B cell (primary cell): ENCODE results near the gene APLN. TPM values are rescaled to one million over a fixed set of nuclear protein-coding genes. Genes with fewer than 3 reads are reported as not detected.

Source experiments
- ATAC-seq: fragments of 200-7000 bp; cut with Tn5 transposase; one replicate; pipeline ENCODE4 v1.10.0; 2021; ENCODE audit warnings: low read depth, mild to moderate bottlenecking, moderate number of reproducible peaks, moderate library complexity
- CTCF ChIA-PET: fragments of 350-600 bp; sonication (Branson Sonifier 250); formaldehyde crosslinking; loops from one replicate; lab custom pipeline; 2021; ENCODE audit warnings: antibody characterized with exemption, inconsistent platforms; lab: Charles Lee
- POLR2A ChIA-PET: fragments of 350-600 bp; sonication (Branson Sonifier 250); formaldehyde crosslinking; loops from one replicate; lab custom pipeline; 2021; ENCODE audit warnings: antibody characterized with exemption; lab: Charles Lee
- DNase-seq: peaks from one replicate; pipeline ENCODE4 v3.0.0; 2013
- H2AFZ ChIP-seq: 2 replicates; pipeline ENCODE4 v1.6.1; 2012; ENCODE audit warnings: mild to moderate bottlenecking, low read depth, low read length; ENCODE audit not compliant: insufficient read depth, poor library complexity, severe bottlenecking
- H3K27ac ChIP-seq, 2 donors: 1 replicate in 1 of 2; 2 replicates in 1 of 2; pipeline ENCODE4 v1.5.1; 2012 to 2013; ENCODE audit warnings: low read length in 2 of 2, mild to moderate bottlenecking in 2 of 2, moderate library complexity in 1 of 2
- H3K27me3 ChIP-seq, 4 experiments: fragments of 200-600 bp in 1 of 4; sonication (generic) in 1 of 4; replicated peaks in 1 of 4; 1 replicate in 2 of 4; 2 replicates in 2 of 4; pipeline versions ENCODE4 v1.6.1 to v1.7.0; 2013 to 2016; ENCODE audit warnings: low read length in 3 of 4, mild to moderate bottlenecking in 2 of 4, mixed read lengths in 1 of 4, moderate library complexity in 1 of 4; ENCODE audit not compliant: insufficient read depth in 4 of 4, control insufficient read depth in 3 of 4; ENCODE audit errors: control extremely low read depth in 1 of 4
- H3K36me3 ChIP-seq, 2 experiments: replicated peaks in 1 of 2; 1 replicate in 1 of 2; 2 replicates in 1 of 2; pipeline versions ENCODE4 v1.6.1 to v1.7.1; 2013; ENCODE audit warnings: low read length in 1 of 2; ENCODE audit not compliant: insufficient read depth in 2 of 2, control insufficient read depth in 1 of 2; ENCODE audit errors: control extremely low read depth in 1 of 2, extremely low read depth in 1 of 2
- H3K4me1 ChIP-seq, 2 donors: fragments of 200-600 bp in 1 of 2; sonication (generic) in 1 of 2; 1 replicate in 1 of 2; 2 replicates in 1 of 2; pipeline versions ENCODE4 v1.5.1 to v1.6.1; 2013 to 2017; ENCODE audit warnings: low read length in 2 of 2; ENCODE audit not compliant: control insufficient read depth in 2 of 2, insufficient read depth in 2 of 2
- H3K4me2 ChIP-seq: replicated peaks from 2 replicates; pipeline ENCODE3; 2012; ENCODE audit warnings: mild to moderate bottlenecking, low read depth, low read length; ENCODE audit not compliant: poor library complexity, severe bottlenecking
- H3K4me3 ChIP-seq, 5 experiments: fragments of 200-600 bp in 1 of 5; sonication (generic) in 1 of 5; 1 replicate in 3 of 5; 2 replicates in 2 of 5; pipeline versions ENCODE4 v1.5.1 to v1.7.0; 2011 to 2016; ENCODE audit warnings: low read length in 4 of 5, mild to moderate bottlenecking in 4 of 5, low read depth in 2 of 5, control low read depth in 1 of 5, moderate library complexity in 1 of 5; ENCODE audit not compliant: insufficient read depth in 1 of 5; ENCODE audit errors: control extremely low read depth in 1 of 5, extremely low read depth in 1 of 5
- H3K79me2 ChIP-seq: fragments of 200-600 bp; sonication (generic); one replicate; pipeline ENCODE4 v1.6.0; 2016; ENCODE audit warnings: low read length; ENCODE audit not compliant: control insufficient read depth, insufficient read depth
- H3K9ac ChIP-seq: fragments of 200-600 bp; sonication (generic); 2 replicates; pipeline ENCODE4 v1.6.1; 2017; ENCODE audit warnings: mild to moderate bottlenecking, low read length, moderate library complexity
- H3K9me3 ChIP-seq, 3 donors: one replicate each; pipeline versions ENCODE4 v1.6.1 to v1.7.1; 2013; ENCODE audit warnings: low read length in 2 of 3; ENCODE audit not compliant: control insufficient read depth in 2 of 3, insufficient read depth in 1 of 3; ENCODE audit errors: control extremely low read depth in 1 of 3
- H4K20me1 ChIP-seq: 2 replicates; pipeline ENCODE4 v1.6.0; 2012; ENCODE audit warnings: mild to moderate bottlenecking, low read length; ENCODE audit not compliant: insufficient read depth, control insufficient read depth, poor library complexity, severe bottlenecking
- H3K27ac Mint-ChIP-seq: one replicate; pipeline ENCODE4 v1.8.0; 2021; ENCODE audit warnings: mixed read lengths
- H3K27me3 Mint-ChIP-seq: one replicate; pipeline ENCODE4 v1.8.0; 2021; ENCODE audit warnings: mixed read lengths
- H3K4me1 Mint-ChIP-seq: one replicate; pipeline ENCODE4 v1.8.0; 2021; ENCODE audit warnings: mixed read lengths
- H3K4me3 Mint-ChIP-seq: one replicate; pipeline ENCODE4 v1.8.0; 2021; ENCODE audit warnings: mixed read lengths
- H3K9me3 Mint-ChIP-seq: one replicate; pipeline ENCODE4 v1.8.0; 2022; ENCODE audit warnings: mixed read lengths; ENCODE audit not compliant: insufficient read depth
- CTCF ChIP-seq: fragments of 200-600 bp; IDR thresholded peaks from one replicate; pipeline ENCODE4 v1.8.0; 2022; ENCODE audit warnings: antibody characterized with exemption, mild to moderate bottlenecking
- EZH2 ChIP-seq: IDR thresholded peaks from 2 replicates; pipeline ENCODE4 v1.6.1; 2012; ENCODE audit warnings: borderline replicate concordance, low read depth, mild to moderate bottlenecking, moderate library complexity, low read length; ENCODE audit not compliant: insufficient read depth, poor library complexity, severe bottlenecking
- WGBS: methylation state at CpG from one replicate; pipeline ENCODE4 v1.1.5; 2013; ENCODE audit warnings: missing lambda C conversion rate; ENCODE audit not compliant: insufficient coverage; 5-methylcytosine and 5-hydroxymethylcytosine counted together
- intact Hi-C: fragments of 100-400 bp; cut with micrococcal nuclease; formaldehyde crosslinking; loops from one replicate; pipeline ENCODE4 v1.10.0; 2022
- polyA plus RNA-seq: library from polyadenylated mRNA; depleted of rRNA; stranded (reverse); fragments of >200 nt; gene quantifications from 2 replicates; pipeline ENCODE4 v1.2.3, GENCODE V29; 2012
- total RNA-seq, 2 donors: library from RNA; stranded (reverse); fragments of 120-200 nt in 1 of 2; gene quantifications; 1 replicate in 1 of 2; 2 replicates in 1 of 2; pipeline versions ENCODE4 v1.2.3 to v1.2.4, GENCODE V29; 2013 to 2022

Gene APLN
- total and polyA plus RNA-seq, 2 donors (not counting 1 experiment from before 2014, with no cell fraction given) = not detected

GRCh38 chrX:129613596-129613995 lies 41.2 kb downstream of the APLN start:
- DNase-seq (no peak), ATAC-seq (no peak)
- Mint-ChIP-seq H3K9me3 (no peaks in the 10 kb centered on the region), H3K4me3 (no peak overlapping the region), H3K27me3 (no peaks in the 10 kb centered on the region), H3K27ac (no peak overlapping the region), H3K4me1 (no peaks in the 10 kb centered on the region)
- Histone ChIP-seq H3K36me3 (no peaks in the 10 kb centered on the region), H3K27me3 (no peaks in the 10 kb centered on the region), H4K20me1 (no peaks in the 10 kb centered on the region), H3K4me1 (no peaks in the 10 kb centered on the region), H3K4me3 (no peak overlapping the region), H3K9ac (no peak overlapping the region), H2AFZ (no peak overlapping the region), H3K9me3 (no peaks in the 10 kb centered on the region), H3K79me2 (no peaks in the 10 kb centered on the region), H3K27ac (no peak overlapping the region), H3K4me2 (no peak overlapping the region)
- POLR2A ChIA-PET = no interaction called here
- CTCF ChIA-PET = no interaction called here
- no peak for TF ChIP-seq CTCF
- intact Hi-C loops = no loop called here

- ChIA-PET CTCF (no interaction called here), POLR2A (no interaction called here)
- Histone ChIP-seq H2AFZ (no peak overlapping the region), H3K27ac (no peak overlapping the region), H3K4me2 (no peak overlapping the region), H3K4me1 (no peaks in the 10 kb centered on the region), H4K20me1 (no peaks in the 10 kb centered on the region), H3K9ac (no peak overlapping the region), H3K36me3 (no peaks in the 10 kb centered on the region), H3K79me2 (no peaks in the 10 kb centered on the region), H3K4me3 (no peak overlapping the region), H3K27me3 (no peaks in the 10 kb centered on the region), H3K9me3 (no peaks in the 10 kb centered on the region)
- Mint-ChIP-seq H3K4me1 (no peaks in the 10 kb centered on the region), H3K27ac (no peak overlapping the region), H3K27me3 (no peaks in the 10 kb centered on the region), H3K9me3 (no peaks in the 10 kb centered on the region), H3K4me3 (no peak overlapping the region)
- no peak for TF ChIP-seq EZH2
- no peak for DNase-seq
- intact Hi-C loops = no loop called here
- WGBS = no CpG with 5 or more reads among the region's 2 CpGs
- no peak for ATAC-seq
Observed at GRCh38 chrX:129612396-129612795, 42.4 kb downstream of the APLN start.
